SJSA1 (cell line): Measurements from ENCODE around the gene LYZL4. TPM values are rescaled to one million over a fixed set of nuclear protein-coding genes. Genes with fewer than 3 reads are reported as not detected.

Experiments used
- DNase-seq, 2 experiments: peaks; one replicate each; pipeline ENCODE4 v3.0.0-alpha.2; 2015 to 2020; ENCODE audit warnings: low spot score in 2 of 2, low read depth in 1 of 2
- H3K27ac ChIP-seq: fragments of 250-450 bp; sonication (Bioruptor Pico); 2 replicates; pipeline ENCODE4 v1.5.1; 2020; ENCODE audit warnings: mild to moderate bottlenecking, moderate library complexity
- H3K27me3 ChIP-seq: fragments of 250-450 bp; sonication (Bioruptor Pico); replicated peaks from 2 replicates; pipeline ENCODE4 v1.5.1; 2020; ENCODE audit warnings: mild to moderate bottlenecking, moderate library complexity
- H3K36me3 ChIP-seq: fragments of 250-450 bp; sonication (Bioruptor Pico); 2 replicates; pipeline ENCODE4 v1.5.1; 2020; ENCODE audit warnings: mild to moderate bottlenecking
- H3K4me1 ChIP-seq: fragments of 250-450 bp; sonication (Bioruptor Pico); replicated peaks from 2 replicates; pipeline ENCODE4 v1.6.1; 2021; ENCODE audit warnings: mild to moderate bottlenecking
- H3K4me3 ChIP-seq: fragments of 250-450 bp; sonication (Bioruptor Pico); 2 replicates; pipeline ENCODE4 v1.5.1; 2020; ENCODE audit warnings: mild to moderate bottlenecking
- H3K9me3 ChIP-seq: fragments of 250-450 bp; sonication (Bioruptor Pico); replicated peaks from 2 replicates; pipeline ENCODE4 v1.5.1; 2020; ENCODE audit warnings: mild to moderate bottlenecking
- total RNA-seq: library from RNA; depleted of rRNA; stranded (reverse); fragments of >200 nt; shearing (Covaris generic); gene quantifications from 2 replicates; pipeline ENCODE4 v1.2.3, GENCODE V29; 2014

The LYZL4 gene
- total RNA-seq, 1 experiment from 2014 or later, result not detected

DNA sequence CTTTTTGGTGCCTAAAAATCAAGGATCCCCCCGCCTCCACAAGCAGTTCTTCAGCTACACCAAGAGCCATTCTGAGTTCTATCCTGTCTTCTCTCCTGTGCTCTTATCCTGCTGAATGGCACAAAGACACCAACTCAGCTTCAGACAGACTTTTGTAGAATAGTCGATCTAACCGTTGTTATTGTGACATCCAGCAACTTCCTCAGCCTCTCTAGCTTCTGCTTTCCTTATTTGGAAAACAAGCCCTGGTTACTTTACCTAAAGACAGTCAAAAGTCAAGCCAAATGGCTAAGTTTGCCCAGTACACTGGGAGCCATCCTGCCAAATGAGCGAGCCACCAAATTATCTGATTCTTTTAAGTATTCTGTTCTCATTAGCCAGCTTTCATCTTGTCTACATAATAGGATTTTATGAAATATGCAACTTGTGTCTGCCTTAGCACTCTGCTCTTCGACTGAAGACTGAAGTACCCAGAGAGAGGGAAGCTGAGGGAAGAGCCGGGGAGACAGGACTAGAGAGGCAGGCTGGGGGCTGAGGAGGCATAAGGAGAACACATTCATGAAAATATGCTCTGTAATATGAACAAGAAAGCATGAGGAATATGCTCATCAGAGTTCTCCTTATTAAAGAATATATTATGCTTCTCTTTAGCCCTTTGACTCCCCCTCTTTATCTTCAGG is 35.1 kb downstream of the LYZL4 start:
- Histone ChIP-seq H3K4me3 (no peak overlapping the region), H3K27me3 (no peaks in the 10 kb centered on the region), H3K36me3 (no peaks in the 10 kb centered on the region), H3K4me1 (no peaks in the 10 kb centered on the region), H3K9me3 (no peaks in the 10 kb centered on the region), H3K27ac (no peak overlapping the region)
- DNase-seq, result no peak

GRCh38 chr3:42371776-42372175 is 38.6 kb downstream of the LYZL4 start:
- Histone ChIP-seq H3K36me3 (no peaks in the 10 kb centered on the region), H3K27me3 (no peaks in the 10 kb centered on the region), H3K9me3 (no peaks in the 10 kb centered on the region), H3K27ac (no peak overlapping the region), H3K4me3 (no peak overlapping the region), H3K4me1 (no peaks in the 10 kb centered on the region)
- no peak for DNase-seq

DNA sequence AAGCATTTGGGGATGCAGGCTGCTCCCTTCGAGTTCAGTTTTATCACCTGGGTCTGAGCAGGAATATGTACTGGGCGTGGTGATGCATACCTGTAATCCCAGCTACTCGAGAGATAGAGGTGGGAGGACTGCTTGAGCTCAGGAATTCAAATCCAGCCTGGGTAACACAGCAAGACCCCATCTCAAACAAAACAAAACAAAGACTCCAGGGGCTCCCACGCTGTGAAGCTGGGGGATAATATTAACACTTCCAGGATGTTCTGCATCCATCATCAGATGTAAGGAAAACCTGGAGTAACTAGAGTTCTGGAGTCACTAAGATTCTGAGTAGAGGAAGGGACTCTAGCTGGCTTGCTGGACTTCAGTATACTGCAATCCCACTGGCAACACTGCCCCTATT is 40.6 kb downstream of the LYZL4 start:
- H3K9me3 ChIP-seq, result no peaks in the 10 kb centered on the region
- no peak overlapping the region for H3K4me3 ChIP-seq
- H3K4me1 ChIP-seq, result no peaks in the 10 kb centered on the region
- H3K36me3 ChIP-seq, result no peaks in the 10 kb centered on the region
- H3K27ac ChIP-seq, result no peak overlapping the region
- no peak for DNase-seq
- H3K27me3 ChIP-seq, result no peaks in the 10 kb centered on the region

- H3K4me1 ChIP-seq, result no peaks in the 10 kb centered on the region
- no peak overlapping the region for H3K4me3 ChIP-seq
- H3K27ac ChIP-seq, result no peak overlapping the region
- DNase-seq, result no peak
- H3K27me3 ChIP-seq, result no peaks in the 10 kb centered on the region
- H3K36me3 ChIP-seq, result no peaks in the 10 kb centered on the region
- no peaks in the 10 kb centered on the region for H3K9me3 ChIP-seq
These were observed 41.1 kb downstream of the LYZL4 start for GRCh38 chr3:42369304-42369703.

- no peaks in the 10 kb centered on the region for H3K27me3 ChIP-seq
- no peak for DNase-seq
These were observed 41.5 kb downstream of the LYZL4 start for GRCh38 chr3:42368861-42369260.

GRCh38 chr3:42367903-42368302 is 42.5 kb downstream of the LYZL4 start:
- no peaks in the 10 kb centered on the region for H3K9me3 ChIP-seq

More at GRCh38 chr3:42368861-42369260, 41.5 kb downstream of the LYZL4 start:
- no peaks in the 10 kb centered on the region for H3K9me3 ChIP-seq
- H3K4me1 ChIP-seq, result no peaks in the 10 kb centered on the region
- no peak overlapping the region for H3K27ac ChIP-seq
- no peak overlapping the region for H3K4me3 ChIP-seq
- H3K36me3 ChIP-seq, result no peaks in the 10 kb centered on the region

GRCh38 chr3:42366550-42366949 is 43.9 kb downstream of the LYZL4 start:
- Histone ChIP-seq H3K4me1 (no peaks in the 10 kb centered on the region), H3K27ac (no peak overlapping the region), H3K36me3 (no peaks in the 10 kb centered on the region), H3K4me3 (no peak overlapping the region), H3K27me3 (no peaks in the 10 kb centered on the region), H3K9me3 (no peaks in the 10 kb centered on the region)
- DNase-seq, result no peak

More at GRCh38 chr3:42367903-42368302, 42.5 kb downstream of the LYZL4 start:
- Histone ChIP-seq H3K4me3 (no peak overlapping the region), H3K4me1 (no peaks in the 10 kb centered on the region), H3K27ac (no peak overlapping the region), H3K27me3 (no peaks in the 10 kb centered on the region), H3K36me3 (no peaks in the 10 kb centered on the region)
- DNase-seq, result no peak

GRCh38 chr3:42357335-42357734 is 53.1 kb downstream of the LYZL4 start:
- DNase-seq, result no peak
- no peaks in the 10 kb centered on the region for H3K9me3 ChIP-seq
- no peak overlapping the region for H3K27ac ChIP-seq
- H3K4me3 ChIP-seq, result no peak overlapping the region
- no peaks in the 10 kb centered on the region for H3K27me3 ChIP-seq
- H3K4me1 ChIP-seq, result no peaks in the 10 kb centered on the region
- H3K36me3 ChIP-seq, result no peaks in the 10 kb centered on the region

- Histone ChIP-seq H3K36me3 (no peaks in the 10 kb centered on the region), H3K4me1 (no peaks in the 10 kb centered on the region), H3K9me3 (no peaks in the 10 kb centered on the region), H3K27me3 (no peaks in the 10 kb centered on the region), H3K27ac (no peak overlapping the region), H3K4me3 (no peak overlapping the region)
- DNase-seq, result no peak
These were observed 54.8 kb downstream of the LYZL4 start for GRCh38 chr3:42355612-42356011.

DNA sequence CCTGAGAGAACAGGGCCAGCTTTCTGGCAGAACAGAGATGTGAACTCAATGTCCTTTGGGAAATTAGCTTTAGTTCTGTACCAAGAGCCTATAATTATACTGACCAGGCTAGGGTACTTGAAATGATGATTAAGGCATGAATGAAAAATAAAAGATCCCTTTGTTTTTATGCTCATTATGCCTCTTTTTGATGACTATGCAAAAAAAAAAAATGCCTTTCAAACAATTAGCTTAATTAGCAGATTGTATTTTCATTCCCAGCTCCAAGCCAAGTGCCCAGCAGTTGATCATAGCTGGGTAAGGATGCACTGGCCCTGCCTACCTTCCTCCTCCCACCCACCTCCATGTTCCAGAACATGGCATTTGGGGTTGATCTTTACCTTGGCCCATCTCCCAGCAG is 56.8 kb downstream of the LYZL4 start:
- H3K9me3 ChIP-seq, result no peaks in the 10 kb centered on the region
- H3K36me3 ChIP-seq, result no peaks in the 10 kb centered on the region
- DNase-seq, result no peak
- H3K4me3 ChIP-seq, result no peak overlapping the region
- H3K27ac ChIP-seq, result no peak overlapping the region
- H3K27me3 ChIP-seq, result no peaks in the 10 kb centered on the region
- H3K4me1 ChIP-seq, result no peaks in the 10 kb centered on the region

DNA sequence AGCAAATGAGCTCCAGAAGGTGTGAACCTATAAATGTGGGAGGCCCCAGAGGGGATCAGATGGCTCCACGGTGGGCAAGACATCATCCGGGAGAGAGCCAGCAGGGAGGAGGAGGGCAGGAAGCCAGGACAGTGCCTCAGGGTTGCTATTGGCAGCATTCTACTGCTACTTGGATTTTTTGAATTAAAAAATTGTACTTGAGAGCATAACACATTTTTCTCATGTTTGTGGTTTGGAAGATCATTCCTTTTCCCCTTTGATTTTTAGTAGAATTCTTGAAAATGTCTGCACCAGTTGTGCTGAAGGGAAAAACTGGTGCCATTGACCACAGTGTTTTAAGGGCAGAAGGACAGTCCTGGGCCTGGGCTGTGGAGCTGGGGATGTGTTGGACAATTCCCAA is 59.2 kb downstream of the LYZL4 start:
- Histone ChIP-seq H3K27ac (no peak overlapping the region), H3K4me1 (no peaks in the 10 kb centered on the region), H3K9me3 (no peaks in the 10 kb centered on the region), H3K27me3 (no peaks in the 10 kb centered on the region), H3K36me3 (no peaks in the 10 kb centered on the region), H3K4me3 (no peak overlapping the region)
- no peak for DNase-seq

- no peaks in the 10 kb centered on the region for H3K9me3 ChIP-seq
- H3K36me3 ChIP-seq, result no peaks in the 10 kb centered on the region
- no peak overlapping the region for H3K4me3 ChIP-seq
- no peak overlapping the region for H3K27ac ChIP-seq
- H3K4me1 ChIP-seq, result no peaks in the 10 kb centered on the region
- DNase-seq, result no peak
- no peaks in the 10 kb centered on the region for H3K27me3 ChIP-seq
These were observed 60.4 kb downstream of the LYZL4 start for GRCh38 chr3:42349765-42350594.

DNA sequence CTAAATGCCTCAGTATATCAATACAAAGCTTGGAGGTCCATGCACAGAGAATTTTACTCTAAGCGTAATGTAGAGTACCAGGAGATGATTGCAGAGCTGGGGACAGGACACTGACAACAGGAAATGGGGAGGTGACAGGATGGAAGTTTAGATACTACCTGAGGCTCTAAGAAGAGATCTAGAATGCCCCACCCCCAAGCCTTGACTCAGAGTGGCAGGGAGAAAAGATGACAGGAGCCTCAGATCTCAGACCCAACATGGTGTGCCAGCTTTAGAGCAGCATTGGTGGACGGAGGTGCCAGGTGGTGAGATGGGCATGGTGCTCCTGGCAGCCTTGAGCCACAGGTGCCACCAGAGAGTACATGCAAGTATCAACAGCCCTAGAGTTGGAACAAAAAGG is 62.5 kb downstream of the LYZL4 start:
- Histone ChIP-seq H3K27me3 (no peaks in the 10 kb centered on the region), H3K36me3 (no peaks in the 10 kb centered on the region), H3K9me3 (no peaks in the 10 kb centered on the region), H3K4me1 (no peaks in the 10 kb centered on the region), H3K27ac (no peak overlapping the region), H3K4me3 (no peak overlapping the region)
- DNase-seq, result no peak
